Neural cell (in vitro differentiated cells): Measurements from ENCODE around the gene PPM1H.

Experiments used
- POLR2AphosphoS5 ChIP-seq: IDR thresholded peaks from 2 replicates; pipeline ENCODE4 v1.6.1; 2012
- TAF1 ChIP-seq: IDR thresholded peaks from 2 replicates; pipeline ENCODE4 v1.6.1; 2012; ENCODE audit warnings: low read depth

- no peak for TF ChIP-seq POLR2AphosphoS5
- no peak for TF ChIP-seq TAF1
These were observed 61.7 kb downstream of the PPM1H start for GRCh38 chr12:62873116-62873825.
